NCI-H1092 treated with DMSO at 0.1 percent for 48 hours (cell line): ENCODE results near the gene PRPH.
"Not testable (repeated sequence)": the region's sequence is repeated elsewhere in the genome, so short reads cannot be mapped to it uniquely, and the experiment has no call there.

ENCODE experiments used
- DNase-seq: peaks from one replicate; lab custom pipeline; 2025; lab: John Stamatoyannopoulos, UW

The PRPH gene

GRCh38 chr12:49295082-49295936, at the start of gene PRPH:
PRPH (plus strand) TSS chr12:49295147; CDS start chr12:49295201, 54 bp downstream.
- DNase-seq: no peak

- DNase-seq: no peak
Measured at GRCh38 chr12:49251357-49251756, 43.6 kb upstream of the PRPH start.

GRCh38 chr12:49253033-49253623, 41.8 kb upstream of the PRPH start:
- no peak for DNase-seq

GRCh38 chr12:49255456-49255855, 39.5 kb upstream of the PRPH start:
- not testable (repeated sequence) for DNase-seq

- no peak for DNase-seq
Measured at GRCh38 chr12:49255857-49256637, 38.9 kb upstream of the PRPH start.

- DNase-seq: not testable (repeated sequence)
Measured at GRCh38 chr12:49257508-49258184, 37.3 kb upstream of the PRPH start.

GRCh38 chr12:49259452-49259851, 35.5 kb upstream of the PRPH start:
- DNase-seq: no peak

GRCh38 chr12:49260166-49260565, 34.8 kb upstream of the PRPH start:
- DNase-seq: no peak

GRCh38 chr12:49260571-49261363, 34.2 kb upstream of the PRPH start:
- no peak for DNase-seq

- no peak for DNase-seq
Measured at GRCh38 chr12:49261721-49262120, 33.2 kb upstream of the PRPH start.

GRCh38 chr12:49263400-49263763, 31.6 kb upstream of the PRPH start:
- no peak for DNase-seq

GRCh38 chr12:49264466-49264872, 30.5 kb upstream of the PRPH start:
- DNase-seq: no peak

GRCh38 chr12:49264873-49265792, 29.8 kb upstream of the PRPH start, which contains the start of gene TUBA1C:
TUBA1C (plus strand) TSS chr12:49265082; CDS start chr12:49265182, 100 bp downstream.
- DNase-seq: peak; percentile 63

GRCh38 chr12:49269191-49269590, 25.8 kb upstream of the PRPH start:
- DNase-seq: not testable (repeated sequence)

- no peak for DNase-seq
Measured at GRCh38 chr12:49272790-49273725, 21.9 kb upstream of the PRPH start.

GRCh38 chr12:49273726-49274395, 21.1 kb upstream of the PRPH start:
- DNase-seq: no peak

- DNase-seq: no peak
Measured at GRCh38 chr12:49274396-49275069, 20.4 kb upstream of the PRPH start.
